ENCODE results near the gene SYNE3.
A peak's percentile ranks its signal among the peaks of the same experiment; 100 is the strongest.

Gene SYNE3

GRCh38 chr14:95538801-95539509 is 22.5 kb upstream of the SYNE3 start:
- DNase-seq: no peak

- no peak for DNase-seq
These were observed 21.0 kb upstream of the SYNE3 start for GRCh38 chr14:95537298-95538089.

- DNase-seq: no peak
These were observed 20.2 kb upstream of the SYNE3 start for GRCh38 chr14:95536671-95537070.

DNA sequence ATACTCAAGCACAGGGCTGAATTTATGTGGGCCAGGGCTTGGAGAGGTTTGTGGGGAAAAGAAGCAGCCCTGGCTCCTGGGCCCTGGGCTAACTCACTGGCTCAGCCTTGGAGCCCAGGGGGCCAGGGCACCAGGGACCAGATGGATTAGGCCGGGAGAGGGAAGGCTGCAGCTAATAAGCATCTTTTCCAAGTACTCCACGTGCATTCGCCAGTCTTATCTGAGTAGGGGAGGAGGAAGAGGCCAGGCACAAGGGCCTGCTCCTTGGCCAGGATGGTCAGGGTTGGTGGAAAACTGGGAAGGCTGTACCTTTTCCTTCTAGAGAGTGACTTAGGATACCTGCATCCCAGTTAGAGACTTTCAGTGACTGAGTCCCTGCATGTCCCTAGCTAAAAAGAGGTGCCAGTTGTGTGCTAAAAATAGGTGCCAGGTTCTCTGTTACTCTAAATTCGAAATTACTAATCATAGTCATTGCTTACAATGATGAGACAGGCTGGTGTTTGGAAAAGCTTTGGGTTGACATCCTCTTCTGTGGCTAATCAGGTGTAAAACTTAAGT is 19.7 kb upstream of the SYNE3 start:
- DNase-seq: no peak

DNA sequence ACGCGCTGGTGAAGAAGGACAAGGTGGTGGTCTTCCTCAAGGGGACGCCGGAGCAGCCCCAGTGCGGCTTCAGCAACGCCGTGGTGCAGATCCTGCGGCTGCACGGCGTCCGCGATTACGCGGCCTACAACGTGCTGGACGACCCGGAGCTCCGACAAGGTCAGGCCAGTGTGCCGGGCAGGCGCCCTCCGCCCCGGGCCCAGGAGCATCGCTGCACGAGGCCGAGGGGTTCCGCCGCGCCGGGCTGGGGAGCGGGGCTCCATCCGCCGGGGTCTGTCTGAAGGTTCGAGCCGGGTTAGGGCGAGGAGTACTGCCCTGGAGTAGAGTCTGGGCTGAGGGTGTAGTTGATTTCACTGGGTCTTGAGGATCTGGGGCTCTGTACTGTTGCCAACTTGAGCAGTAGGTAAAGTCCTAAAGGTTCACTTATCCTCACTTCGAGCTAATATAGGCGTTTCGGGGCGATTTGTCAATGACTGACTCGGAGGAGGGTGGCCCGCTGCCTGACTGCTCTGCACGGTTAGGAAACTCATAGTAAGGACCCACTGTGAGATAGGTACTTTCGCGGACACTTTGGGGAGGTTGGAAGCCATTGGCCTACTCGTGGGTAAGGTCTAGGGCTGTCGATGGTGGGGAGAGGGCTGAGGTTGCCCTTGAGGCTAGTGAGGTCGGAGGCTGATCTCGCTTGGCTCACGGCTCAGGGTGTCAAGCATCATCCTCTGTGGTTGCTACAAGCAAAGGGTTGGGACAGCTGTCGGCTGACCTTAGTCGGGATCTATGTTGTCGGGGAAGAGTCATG is 19.0 kb upstream of the SYNE3 start:
- no peak for DNase-seq

DNA sequence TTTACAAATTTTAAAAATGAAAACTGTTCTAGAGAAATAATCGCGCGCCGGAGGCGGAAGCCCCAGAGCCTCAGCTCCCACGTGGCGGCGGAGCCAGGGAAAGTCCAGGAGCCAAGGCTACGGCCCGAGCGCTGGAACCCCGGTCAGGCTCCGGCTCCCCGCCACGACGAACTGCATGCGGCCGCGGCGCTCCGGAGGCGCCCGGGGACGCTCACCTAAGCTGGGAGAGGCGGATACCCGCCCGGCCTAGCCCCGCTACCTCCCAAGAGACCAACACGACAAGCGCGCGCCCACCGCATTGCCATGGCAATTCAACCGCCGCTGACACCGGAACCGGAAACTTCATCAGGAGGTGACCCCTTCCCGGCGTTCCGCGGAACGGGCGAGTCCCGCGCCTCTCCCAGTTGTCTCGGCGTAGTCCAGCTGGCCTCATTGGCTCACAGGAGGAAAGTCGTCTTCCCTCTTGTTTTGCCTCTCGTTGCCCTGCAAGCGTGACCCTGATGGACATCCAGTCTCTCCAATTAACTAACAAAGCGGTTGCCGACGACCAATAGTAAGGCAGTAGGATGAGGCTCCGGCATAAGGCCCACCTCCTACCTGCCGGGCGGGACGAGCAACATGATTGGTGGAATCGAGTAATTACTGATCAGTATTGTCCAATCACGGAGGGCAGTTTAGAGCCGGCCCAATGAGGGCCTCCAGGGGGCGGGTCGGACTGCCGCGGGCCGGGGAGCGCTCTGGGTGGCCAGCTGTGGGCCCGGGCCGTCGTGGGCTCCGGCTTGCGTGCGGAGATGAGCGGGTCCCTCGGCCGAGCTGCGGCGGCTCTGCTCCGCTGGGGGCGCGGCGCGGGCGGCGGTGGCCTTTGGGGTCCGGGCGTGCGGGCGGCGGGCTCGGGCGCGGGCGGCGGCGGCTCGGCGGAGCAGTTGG is 18.1 kb upstream of the SYNE3 start, which contains the start of gene GLRX5:
TSS of gene GLRX5 (plus strand) at position 752 of the 927 bp plus-strand sequence. CDS start at position 792, 40 bp downstream.
- DNase-seq: peak; percentile 95

DNA sequence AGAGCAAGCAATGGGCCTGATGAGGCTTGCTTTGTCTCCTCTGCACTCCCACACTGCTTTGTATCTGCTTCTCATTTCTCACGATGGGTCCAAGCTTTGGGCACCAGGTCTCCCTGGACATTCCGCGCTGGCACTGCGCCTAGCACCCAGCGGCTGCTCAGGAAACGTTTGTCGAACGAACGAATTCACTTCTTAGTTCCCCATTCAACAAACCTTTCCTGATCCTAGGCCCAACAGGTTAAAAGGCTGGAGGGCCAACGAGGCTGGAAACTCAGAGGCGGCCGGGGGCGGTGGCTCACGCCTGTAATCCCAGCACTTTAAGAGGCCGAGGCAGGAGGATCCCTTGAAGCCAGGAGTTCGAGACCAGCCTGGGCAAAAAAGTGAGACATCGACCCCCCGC is 17.4 kb upstream of the SYNE3 start:
- DNase-seq: no peak

DNA sequence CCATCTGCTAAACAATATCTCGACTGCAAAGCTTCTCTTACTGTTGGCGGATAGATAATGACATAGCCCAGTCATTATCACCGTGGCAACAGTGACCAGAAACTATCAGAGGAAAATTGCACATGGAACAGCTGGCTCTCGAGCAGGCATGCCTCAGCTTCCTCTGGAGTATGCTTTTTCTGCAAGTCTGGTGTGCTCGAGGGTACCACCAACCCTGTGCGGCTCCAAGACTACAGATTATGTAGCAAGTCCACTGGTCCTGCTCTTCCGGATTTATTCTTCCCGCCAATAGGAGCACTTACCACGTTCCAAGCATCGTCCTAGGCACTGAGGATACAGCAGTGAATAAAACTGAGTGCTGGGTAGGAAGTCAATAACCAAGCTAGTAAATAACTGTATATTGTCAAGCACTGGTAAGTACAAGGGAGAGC is 17.0 kb upstream of the SYNE3 start:
- no peak for DNase-seq

- no peak for DNase-seq
These were observed 15.5 kb upstream of the SYNE3 start for GRCh38 chr14:95531969-95532368.

DNA sequence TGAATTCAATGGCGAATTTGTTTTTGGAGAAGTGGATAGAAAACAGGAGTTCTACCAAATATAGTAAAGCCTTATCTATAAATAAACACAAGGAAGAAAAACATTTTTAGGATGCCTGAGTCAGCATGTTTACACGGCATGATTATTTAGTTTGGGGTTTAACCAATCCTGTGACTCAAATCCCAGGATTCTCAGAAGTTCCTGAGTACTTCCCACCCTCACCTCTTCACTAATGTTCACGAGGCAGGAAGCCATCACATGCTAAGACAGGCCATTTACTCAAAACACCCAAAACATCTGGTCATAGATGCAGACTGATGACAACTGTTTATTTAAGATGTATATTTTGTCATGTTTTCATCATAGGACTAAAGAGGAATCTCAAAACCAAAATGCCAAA is 15.0 kb upstream of the SYNE3 start:
- DNase-seq: no peak

DNA sequence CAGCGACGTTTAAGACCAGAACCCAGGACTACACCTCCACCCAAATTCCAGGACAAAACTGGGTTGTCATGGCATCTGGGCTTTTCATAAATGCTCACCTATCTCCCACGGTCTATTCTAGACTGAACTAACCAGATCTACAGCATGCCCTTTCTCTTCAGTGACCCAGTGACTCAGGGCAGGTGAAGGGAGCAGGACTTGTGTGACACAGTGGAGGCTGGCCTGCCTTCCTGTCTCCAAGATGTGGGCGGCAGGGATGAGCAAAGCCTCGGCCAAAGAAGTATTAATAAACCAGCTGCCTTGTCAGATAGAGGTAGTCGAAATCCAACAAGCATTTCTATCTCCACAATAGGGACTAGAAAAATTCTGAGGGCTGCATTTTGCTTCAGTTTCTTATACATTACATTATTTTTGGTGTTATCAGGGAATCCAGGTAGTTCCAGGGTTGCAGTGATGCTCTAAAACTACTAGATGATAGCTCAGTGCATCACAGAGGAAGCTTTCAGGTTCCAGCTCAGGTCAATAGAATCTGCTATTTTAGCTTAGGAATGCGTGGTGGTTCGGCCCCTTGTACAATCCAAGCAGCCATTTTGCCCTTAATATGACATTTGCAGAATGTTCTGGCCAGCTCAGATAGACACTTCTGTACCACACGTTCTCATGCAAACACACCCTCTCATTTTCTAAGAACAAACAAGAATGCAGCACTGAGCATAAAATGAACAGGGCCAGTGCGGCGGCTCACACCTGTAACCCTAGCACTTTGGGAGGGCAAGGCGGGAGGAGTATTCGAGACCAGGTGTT is 14.2 kb upstream of the SYNE3 start:
- no peak for DNase-seq

- DNase-seq: no peak
These were observed 12.8 kb upstream of the SYNE3 start for GRCh38 chr14:95529216-95529615.

- no peak for DNase-seq
These were observed 11.0 kb upstream of the SYNE3 start for GRCh38 chr14:95527387-95528002.

- DNase-seq: no peak
These were observed 10.3 kb upstream of the SYNE3 start for GRCh38 chr14:95526483-95527386.

- no peak for DNase-seq
These were observed 9.5 kb upstream of the SYNE3 start for GRCh38 chr14:95525999-95526398.

- DNase-seq: no peak
These were observed 8.5 kb upstream of the SYNE3 start for GRCh38 chr14:95524706-95525512.

- DNase-seq: no peak
These were observed 7.5 kb upstream of the SYNE3 start for GRCh38 chr14:95523815-95524448.
